ENCODE measurements around the gene ENTREP1. TPM values are rescaled to one million over a fixed set of nuclear protein-coding genes. Genes with fewer than 3 reads are reported as not detected.

ENTREP1 gene
- total RNA-seq (2021) (0.30 and 0.35 TPM in 2 replicates), Bru-seq, nascent RNA (percentile 18 among the genes with signal in this experiment), BruChase-seq, experiment 1, labeled RNA remaining after a 2-hour chase (percentile 15 among the genes with signal in this experiment), BruChase-seq, experiment 2, labeled RNA remaining after a 6-hour chase (percentile 12 among the genes with signal in this experiment)
- long read RNA-seq, result 0 reads

GRCh38 chr9:69324549-69325401, at the start of gene ENTREP1:
Gene ENTREP1, plus strand, starts transcription at chr9:69325215. Its CDS starts 95 bp downstream, at chr9:69325310.
- Histone ChIP-seq H3K27ac (no peak within 1 kb of the TSS), H3K4me3 (peak within 1 kb of the TSS; percentile 75), H3K4me1 (replicated peaks; ENCODE audit: insufficient read depth) (peaks cover 5% of the 10 kb centered on the region; the same call in 1 of the 2 replicates), H3K36me3 (ENCODE audit: low read depth) (no peaks in the 10 kb centered on the region), H3K4me2 (peak within 1 kb of the TSS; percentile 96), H3F3A (ENCODE audit: insufficient read depth, low read depth) (no peaks in the 10 kb centered on the region), H2AFZ (peak within 1 kb of the TSS; percentile 89), H3K27me3 (ENCODE audit: insufficient read depth, low read depth) (peaks cover 8% of the 10 kb centered on the region), H4K20me1 (ENCODE audit: insufficient read depth) (no peaks in the 10 kb centered on the region), H3K9me2 (ENCODE audit: insufficient read depth) (no peaks in the 10 kb centered on the region), H3K79me2 (ENCODE audit: low read depth) (no peaks in the 10 kb centered on the region), H3K9me3 (ENCODE audit: insufficient read depth, low read depth) (no peaks in the 10 kb centered on the region)
- DNase-seq, result peak; percentile 61 to 71
- no TSS peak for BruUV-seq (replicated peaks)
- ChIA-PET CTCF (interaction anchor here (0.7 kb wide), 1 partner anchor 102 kb away, joined by 14 read pairs; no protein-coding TSS in a partner anchor), POLR2A (ENCODE audit: unreplicated experiment) (no interaction called here)
- intact Hi-C loops (cut with micrococcal nuclease; ENCODE audit: unreplicated experiment), result loop anchor here (2.0 to 10.0 kb wide), 2 partner anchors 54 to 90 kb away; no protein-coding TSS in a partner anchor
- no peak for TF ChIP-seq CTCF (conservative IDR thresholded peaks at IDR 0.05)
- TF ChIP-seq EZH2 (IDR thresholded peaks at IDR 0.05; ENCODE audit: low read depth), result no peak

- H3K27ac ChIP-seq, result no peak overlapping the region
- no peaks in the 10 kb centered on the region for H3K9me2 ChIP-seq (ENCODE audit: insufficient read depth)
- no peak overlapping the region for H3K4me3 ChIP-seq
- POLR2A ChIA-PET (ENCODE audit: unreplicated experiment), result no interaction called here
- no peaks in the 10 kb centered on the region for H3K4me1 ChIP-seq (replicated peaks; ENCODE audit: insufficient read depth)
- no TSS peak for BruUV-seq (replicated peaks)
- H2AFZ ChIP-seq, result no peak overlapping the region
- peak in 1 of 2 experiments; percentile 40 for DNase-seq
- no peak for TF ChIP-seq EZH2 (IDR thresholded peaks at IDR 0.05; ENCODE audit: low read depth)
- TF ChIP-seq CTCF (conservative IDR thresholded peaks at IDR 0.05), result no peak
- intact Hi-C loops (cut with micrococcal nuclease; ENCODE audit: unreplicated experiment), result no loop called here
- no peaks in the 10 kb centered on the region for H4K20me1 ChIP-seq (ENCODE audit: insufficient read depth)
- H3K9me3 ChIP-seq (ENCODE audit: insufficient read depth, low read depth), result no peaks in the 10 kb centered on the region
- no peaks in the 10 kb centered on the region for H3K27me3 ChIP-seq (ENCODE audit: insufficient read depth, low read depth)
- no peaks in the 10 kb centered on the region for H3K79me2 ChIP-seq (ENCODE audit: low read depth)
- CTCF ChIA-PET, result no interaction called here
- H3K36me3 ChIP-seq (ENCODE audit: low read depth), result no peaks in the 10 kb centered on the region
- H3F3A ChIP-seq (ENCODE audit: insufficient read depth, low read depth), result no peaks in the 10 kb centered on the region
- H3K4me2 ChIP-seq, result no peak overlapping the region
Observed at GRCh38 chr9:69276775-69277174, 48.2 kb upstream of the ENTREP1 start.

GRCh38 chr9:69279084-69279731, 45.8 kb upstream of the ENTREP1 start:
- POLR2A ChIA-PET (ENCODE audit: unreplicated experiment), result no interaction called here
- no TSS peak for BruUV-seq (replicated peaks)
- H3K9me2 ChIP-seq (ENCODE audit: insufficient read depth), result no peaks in the 10 kb centered on the region
- H3K9me3 ChIP-seq (ENCODE audit: insufficient read depth, low read depth), result no peaks in the 10 kb centered on the region
- H3K4me2 ChIP-seq, result no peak overlapping the region
- H3K36me3 ChIP-seq (ENCODE audit: low read depth), result no peaks in the 10 kb centered on the region
- no peak overlapping the region for H2AFZ ChIP-seq
- H3K27me3 ChIP-seq (ENCODE audit: insufficient read depth, low read depth), result no peaks in the 10 kb centered on the region
- no peaks in the 10 kb centered on the region for H3F3A ChIP-seq (ENCODE audit: insufficient read depth, low read depth)
- DNase-seq, result no peak
- CTCF ChIA-PET, result no interaction called here
- TF ChIP-seq CTCF (conservative IDR thresholded peaks at IDR 0.05) (no peak), EZH2 (IDR thresholded peaks at IDR 0.05; ENCODE audit: low read depth) (no peak)
- intact Hi-C loops (cut with micrococcal nuclease; ENCODE audit: unreplicated experiment), result no loop called here
- H3K27ac ChIP-seq, result no peak overlapping the region
- H3K4me1 ChIP-seq (replicated peaks; ENCODE audit: insufficient read depth), result no peaks in the 10 kb centered on the region
- no peaks in the 10 kb centered on the region for H4K20me1 ChIP-seq (ENCODE audit: insufficient read depth)
- no peaks in the 10 kb centered on the region for H3K79me2 ChIP-seq (ENCODE audit: low read depth)
- H3K4me3 ChIP-seq, result no peak overlapping the region
